Neural crest cell (in vitro differentiated cells): ENCODE results near the gene PRAMEF12. TPM values are rescaled to one million over a fixed set of nuclear protein-coding genes. Genes with fewer than 3 reads are reported as not detected.
A peak's percentile ranks its signal among the peaks of the same experiment; 100 is the strongest.

Experiments
- DNase-seq: peaks from one replicate; pipeline ENCODE4 v3.0.0; 2021; ENCODE audit warnings: low read depth, mixed read lengths, low spot score
- H3K27ac Mint-ChIP-seq: one replicate; pipeline ENCODE4 v1.8.0; 2021; ENCODE audit warnings: mild to moderate bottlenecking, mixed read lengths; ENCODE audit not compliant: unreplicated experiment
- H3K27me3 Mint-ChIP-seq: 2 replicates; pipeline ENCODE4 v1.8.0; 2021; ENCODE audit warnings: low read depth, mild to moderate bottlenecking, mixed read lengths
- H3K36me3 Mint-ChIP-seq: 2 replicates; pipeline ENCODE4 v1.8.0; 2021; ENCODE audit warnings: low read depth, mild to moderate bottlenecking, mixed read lengths
- H3K4me1 Mint-ChIP-seq: 2 replicates; pipeline ENCODE4 v1.8.0; 2021; ENCODE audit warnings: mixed read lengths
- H3K4me3 Mint-ChIP-seq: one replicate; pipeline ENCODE4 v1.8.0; 2021; ENCODE audit warnings: mild to moderate bottlenecking, mixed read lengths
- H3K9me3 Mint-ChIP-seq: 2 replicates; pipeline ENCODE4 v1.8.0; 2021; ENCODE audit warnings: mixed read lengths
- total RNA-seq: library from RNA; stranded (reverse); gene quantifications from 2 replicates; pipeline ENCODE4 v1.2.1, GENCODE V29; 2021
- TF ChIP-seq, protein P1 (sequence below): fragments of 200-600 bp; sonication (generic); conservative IDR thresholded peaks from 2 replicates; pipeline ENCODE4 v1.5.0; 2021; ENCODE audit warnings: antibody characterized with exemption, mild to moderate bottlenecking

PRAMEF12 gene
- total RNA-seq, 1 donor from 2014 or later, result not detected

DNA sequence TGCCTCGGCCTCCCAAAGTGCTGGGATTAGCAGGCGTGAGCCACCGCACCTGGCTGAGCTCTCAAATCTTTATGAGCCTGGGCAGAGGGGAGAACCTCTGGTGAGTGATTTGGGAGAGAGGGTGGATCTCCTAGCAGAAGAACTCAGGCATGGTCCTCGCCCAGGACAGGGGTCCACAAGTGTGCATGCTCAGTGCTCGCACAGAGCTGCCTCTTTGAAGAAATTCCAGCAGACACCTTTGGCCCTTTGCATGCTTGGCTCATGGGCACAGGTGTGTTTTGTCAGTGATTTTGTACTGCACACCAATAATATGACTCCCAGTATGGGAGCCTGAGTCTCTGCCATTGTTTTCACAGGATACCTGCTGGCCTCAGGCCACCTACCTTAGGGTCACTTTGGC is 11.8 kb upstream of the PRAMEF12 start:
- Mint-ChIP-seq H3K27ac (no peak overlapping the region), H3K4me1 (no peaks in the 10 kb centered on the region)
- TF ChIP-seq, protein P1, sequence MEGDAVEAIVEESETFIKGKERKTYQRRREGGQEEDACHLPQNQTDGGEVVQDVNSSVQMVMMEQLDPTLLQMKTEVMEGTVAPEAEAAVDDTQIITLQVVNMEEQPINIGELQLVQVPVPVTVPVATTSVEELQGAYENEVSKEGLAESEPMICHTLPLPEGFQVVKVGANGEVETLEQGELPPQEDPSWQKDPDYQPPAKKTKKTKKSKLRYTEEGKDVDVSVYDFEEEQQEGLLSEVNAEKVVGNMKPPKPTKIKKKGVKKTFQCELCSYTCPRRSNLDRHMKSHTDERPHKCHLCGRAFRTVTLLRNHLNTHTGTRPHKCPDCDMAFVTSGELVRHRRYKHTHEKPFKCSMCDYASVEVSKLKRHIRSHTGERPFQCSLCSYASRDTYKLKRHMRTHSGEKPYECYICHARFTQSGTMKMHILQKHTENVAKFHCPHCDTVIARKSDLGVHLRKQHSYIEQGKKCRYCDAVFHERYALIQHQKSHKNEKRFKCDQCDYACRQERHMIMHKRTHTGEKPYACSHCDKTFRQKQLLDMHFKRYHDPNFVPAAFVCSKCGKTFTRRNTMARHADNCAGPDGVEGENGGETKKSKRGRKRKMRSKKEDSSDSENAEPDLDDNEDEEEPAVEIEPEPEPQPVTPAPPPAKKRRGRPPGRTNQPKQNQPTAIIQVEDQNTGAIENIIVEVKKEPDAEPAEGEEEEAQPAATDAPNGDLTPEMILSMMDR, result no peak

DNA sequence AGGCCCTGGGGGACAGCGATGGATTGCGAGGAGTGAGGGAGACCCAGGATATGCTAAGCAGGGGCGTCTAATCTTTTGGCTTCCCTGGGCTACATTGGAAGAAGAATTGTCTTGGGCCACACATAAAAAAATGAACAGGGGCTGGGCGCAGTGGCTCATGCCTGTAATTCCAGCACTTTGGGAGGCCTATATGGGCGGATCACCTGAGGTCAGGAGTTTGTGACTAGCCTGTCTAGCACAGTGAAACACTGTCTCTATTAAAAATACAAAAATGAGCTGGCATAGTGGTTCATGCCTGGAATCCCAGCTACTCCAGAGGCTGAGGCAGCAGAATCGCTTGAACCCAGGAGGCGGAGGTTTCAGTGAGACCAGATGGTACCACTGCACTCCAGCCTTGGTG is 10.8 kb upstream of the PRAMEF12 start:
- Mint-ChIP-seq H3K27me3 (peaks cover 32% of the 10 kb centered on the region), H3K9me3 (no peaks in the 10 kb centered on the region), H3K36me3 (no peaks in the 10 kb centered on the region), H3K27ac (peak overlapping the region; percentile 70), H3K4me1 (no peaks in the 10 kb centered on the region), H3K4me3 (no peak overlapping the region)
- TF ChIP-seq, protein P1, result no peak
- no peak for DNase-seq

More for the DNA sequence above, 11.8 kb upstream of the PRAMEF12 start:
- no peak for DNase-seq
- Mint-ChIP-seq H3K27me3 (peaks cover 36% of the 10 kb centered on the region), H3K36me3 (no peaks in the 10 kb centered on the region), H3K4me3 (no peak overlapping the region), H3K9me3 (no peaks in the 10 kb centered on the region)

- Mint-ChIP-seq H3K9me3 (no peaks in the 10 kb centered on the region), H3K4me1 (no peaks in the 10 kb centered on the region), H3K27me3 (peaks cover 25% of the 10 kb centered on the region), H3K27ac (no peak overlapping the region), H3K4me3 (no peak overlapping the region), H3K36me3 (no peaks in the 10 kb centered on the region)
- DNase-seq, result no peak
- TF ChIP-seq, protein P1, result no peak
Measured at GRCh38 chr1:12763479-12763878, 10.1 kb upstream of the PRAMEF12 start.

GRCh38 chr1:12764016-12764415 is 9.5 kb upstream of the PRAMEF12 start:
- H3K4me3 Mint-ChIP-seq, result no peak overlapping the region
- no peaks in the 10 kb centered on the region for H3K36me3 Mint-ChIP-seq
- H3K4me1 Mint-ChIP-seq, result no peaks in the 10 kb centered on the region
- peaks cover 21% of the 10 kb centered on the region for H3K27me3 Mint-ChIP-seq
- H3K9me3 Mint-ChIP-seq, result no peaks in the 10 kb centered on the region
- no peak for DNase-seq
- TF ChIP-seq, protein P1, result no peak
- no peak overlapping the region for H3K27ac Mint-ChIP-seq

DNA sequence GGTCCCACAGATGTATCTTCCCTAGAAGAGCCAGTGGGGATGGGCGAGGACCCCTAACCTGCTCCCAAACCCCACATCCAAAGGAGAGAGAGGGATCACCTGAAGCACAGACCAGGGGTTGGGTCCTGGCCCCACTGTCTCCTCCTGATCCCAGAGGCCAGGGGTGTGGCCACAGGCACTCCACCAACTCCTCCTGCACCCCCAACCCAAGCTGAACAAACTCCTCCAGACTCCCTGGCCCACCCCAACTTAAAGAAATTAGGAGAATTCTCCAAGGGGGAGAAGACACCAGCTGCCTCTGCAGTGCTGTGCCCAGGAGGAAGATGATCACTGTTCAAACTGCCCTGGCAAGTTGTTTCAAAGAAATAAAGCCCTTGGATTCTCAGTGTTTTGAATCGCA is 4.5 kb upstream of the PRAMEF12 start:
- DNase-seq, result no peak
- Mint-ChIP-seq H3K27ac (peak overlapping the region; percentile 6), H3K27me3 (peaks cover 40% of the 10 kb centered on the region), H3K4me1 (no peaks in the 10 kb centered on the region), H3K36me3 (no peaks in the 10 kb centered on the region), H3K9me3 (no peaks in the 10 kb centered on the region), H3K4me3 (no peak overlapping the region)
- TF ChIP-seq, protein P1, result no peak

DNA sequence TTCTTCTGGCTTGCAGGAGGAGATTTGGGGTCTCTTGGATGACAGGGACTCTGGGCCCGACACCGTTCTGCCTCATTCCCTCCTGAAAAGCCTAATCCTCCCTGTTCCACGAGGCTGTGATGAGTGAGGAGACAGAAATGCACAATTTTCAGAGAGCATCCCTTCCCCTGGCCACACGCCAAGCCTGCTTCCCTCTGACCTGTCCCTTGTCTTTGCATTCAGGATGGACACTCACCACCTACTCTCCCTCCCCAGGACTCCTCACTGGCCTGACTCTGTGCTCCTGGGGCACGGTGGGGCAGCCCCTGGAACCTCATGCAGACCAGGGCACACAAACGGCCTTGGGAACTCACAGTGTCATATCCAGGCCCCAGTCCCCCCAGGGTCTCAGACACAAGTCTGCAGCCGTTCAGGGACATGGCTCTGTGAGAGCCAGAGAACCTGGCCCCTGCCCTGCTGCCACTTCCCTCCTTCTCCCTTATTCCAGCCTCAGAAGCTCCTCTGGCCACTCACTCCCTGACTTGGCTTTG is 3.5 kb upstream of the PRAMEF12 start:
- Mint-ChIP-seq H3K27ac (peak overlapping the region; percentile 24), H3K4me1 (no peaks in the 10 kb centered on the region), H3K4me3 (no peak overlapping the region), H3K9me3 (no peaks in the 10 kb centered on the region), H3K36me3 (no peaks in the 10 kb centered on the region), H3K27me3 (peaks cover 40% of the 10 kb centered on the region)
- DNase-seq, result no peak
- TF ChIP-seq, protein P1, result no peak
